Upper lobe of left lung (tissue), 4 donors: ENCODE data around the gene ZNF446.
A peak's percentile ranks its signal among the peaks of the same experiment; 100 is the strongest.

Experiments
- CTCF ChIP-seq, 6 experiments: fragments of 450-650 bp in 4 of 6; fragments of 200-600 bp in 2 of 6; sonication (generic) in 2 of 6; IDR thresholded peaks; one replicate each; pipeline ENCODE4 v1.5.1; 2016 to 2019; ENCODE audit warnings: antibody characterized with exemption in 6 of 6
- POLR2A ChIP-seq, 4 donors: fragments of 450-650 bp; IDR thresholded peaks; one replicate each; pipeline ENCODE4 v1.5.1; 2016 to 2017; ENCODE audit warnings: antibody characterized with exemption in 4 of 4, mild to moderate bottlenecking in 2 of 4
- POLR2AphosphoS5 ChIP-seq, 2 donors: sonication (generic); formaldehyde crosslinking; IDR thresholded peaks; one replicate each; pipeline ENCODE4 v1.5.1; 2017; ENCODE audit warnings: antibody characterized with exemption in 2 of 2

DNA sequence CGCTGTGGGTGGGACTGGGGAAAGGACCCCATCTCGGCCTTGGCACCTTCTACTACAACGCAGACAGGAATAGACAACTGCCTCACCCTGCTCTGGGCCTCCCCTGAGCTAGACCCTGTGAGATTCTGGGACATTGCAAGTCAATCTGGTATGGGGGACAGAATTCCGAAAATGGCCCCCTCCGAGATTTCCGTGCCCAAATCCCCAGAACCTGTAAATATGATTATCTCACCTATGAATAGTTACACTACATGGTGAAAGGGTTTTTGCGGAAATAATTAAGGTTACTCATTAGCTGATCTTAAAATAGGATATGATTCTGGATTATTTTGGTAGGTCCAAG, 44.1 kb downstream of the ZNF446 start:
- TF ChIP-seq POLR2AphosphoS5 (IDR thresholded peaks at IDR 0.05) = no peak
- TF ChIP-seq POLR2A (IDR thresholded peaks at IDR 0.05) = peak in 1 of 4 donors; percentile 9
- TF ChIP-seq CTCF (IDR thresholded peaks at IDR 0.05) = peak in 1 of 6 experiments; percentile 1
